Gastroesophageal sphincter (tissue), 4 donors: ENCODE data around the gene KCTD3. TPM values are rescaled to one million over a fixed set of nuclear protein-coding genes. Genes with fewer than 3 reads are reported as not detected.

ENCODE experiments used
- ATAC-seq: fragments of 150-250 bp; one replicate; pipeline ENCODE4 v1.9.1; 2016; ENCODE audit warnings: mild to moderate bottlenecking, moderate library complexity
- H3K27ac ChIP-seq, 4 donors: fragments of 200-600 bp; sonication (generic) in 3 of 4; 1 replicate in 3 of 4; 2 replicates in 1 of 4; pipeline ENCODE4 v1.5.1; 2016 to 2019
- H3K27me3 ChIP-seq: fragments of 200-600 bp; sonication (generic); one replicate; pipeline ENCODE4 v1.5.1; 2019
- H3K36me3 ChIP-seq, 2 donors: fragments of 200-600 bp; sonication (generic); one replicate each; pipeline ENCODE4 v1.5.1; 2019; ENCODE audit warnings: control low read depth in 1 of 2
- H3K4me1 ChIP-seq, 3 donors: fragments of 200-600 bp; sonication (generic); 1 replicate in 2 of 3; 2 replicates in 1 of 3; pipeline ENCODE4 v1.5.1; 2016 to 2019; ENCODE audit warnings: control low read depth in 2 of 3
- H3K4me3 ChIP-seq, 2 donors: fragments of 200-600 bp; sonication (generic); one replicate each; pipeline ENCODE4 v1.5.1; 2019; ENCODE audit warnings: mild to moderate bottlenecking in 1 of 2, moderate library complexity in 1 of 2
- H3K9me3 ChIP-seq, 3 donors: fragments of 200-600 bp; sonication (generic); one replicate each; pipeline ENCODE4 v1.5.1; 2017 to 2019; ENCODE audit warnings: control low read depth in 2 of 3
- CTCF ChIP-seq, 4 experiments: fragments of 200-600 bp in 2 of 4; fragments of 450-650 bp in 2 of 4; sonication (generic) in 1 of 4; IDR thresholded peaks; one replicate each; pipeline ENCODE4 v1.5.1; 2017 to 2019; ENCODE audit warnings: antibody characterized with exemption in 4 of 4, mild to moderate bottlenecking in 2 of 4, moderate library complexity in 2 of 4
- EP300 ChIP-seq: sonication (generic); formaldehyde crosslinking; IDR thresholded peaks from one replicate; pipeline ENCODE4 v1.6.1; 2017; ENCODE audit warnings: antibody characterized with exemption, mild to moderate bottlenecking
- POLR2A ChIP-seq, 2 donors: fragments of 450-650 bp; IDR thresholded peaks; one replicate each; pipeline ENCODE4 v1.6.1; 2017; ENCODE audit warnings: antibody characterized with exemption in 2 of 2, mild to moderate bottlenecking in 2 of 2, moderate library complexity in 1 of 2
- POLR2AphosphoS5 ChIP-seq: sonication (generic); formaldehyde crosslinking; IDR thresholded peaks from one replicate; pipeline ENCODE4 v1.6.1; 2017; ENCODE audit warnings: antibody characterized with exemption
- WGBS, 2 donors: methylation state at CpG; one replicate each; pipeline ENCODE4 v1.1.5; 2018; ENCODE audit warnings: low coverage in 1 of 2; 5-methylcytosine and 5-hydroxymethylcytosine counted together
- total RNA-seq, 4 donors: library from RNA; depleted of rRNA; stranded (reverse); fragments of >200 nt; gene quantifications; one replicate each; pipeline ENCODE4 v1.1.0, GENCODE V29; 2016

The KCTD3 gene
- total RNA-seq, 4 donors from 2014 or later: 67.9 to 77.3 (median 73.9) TPM

DNA sequence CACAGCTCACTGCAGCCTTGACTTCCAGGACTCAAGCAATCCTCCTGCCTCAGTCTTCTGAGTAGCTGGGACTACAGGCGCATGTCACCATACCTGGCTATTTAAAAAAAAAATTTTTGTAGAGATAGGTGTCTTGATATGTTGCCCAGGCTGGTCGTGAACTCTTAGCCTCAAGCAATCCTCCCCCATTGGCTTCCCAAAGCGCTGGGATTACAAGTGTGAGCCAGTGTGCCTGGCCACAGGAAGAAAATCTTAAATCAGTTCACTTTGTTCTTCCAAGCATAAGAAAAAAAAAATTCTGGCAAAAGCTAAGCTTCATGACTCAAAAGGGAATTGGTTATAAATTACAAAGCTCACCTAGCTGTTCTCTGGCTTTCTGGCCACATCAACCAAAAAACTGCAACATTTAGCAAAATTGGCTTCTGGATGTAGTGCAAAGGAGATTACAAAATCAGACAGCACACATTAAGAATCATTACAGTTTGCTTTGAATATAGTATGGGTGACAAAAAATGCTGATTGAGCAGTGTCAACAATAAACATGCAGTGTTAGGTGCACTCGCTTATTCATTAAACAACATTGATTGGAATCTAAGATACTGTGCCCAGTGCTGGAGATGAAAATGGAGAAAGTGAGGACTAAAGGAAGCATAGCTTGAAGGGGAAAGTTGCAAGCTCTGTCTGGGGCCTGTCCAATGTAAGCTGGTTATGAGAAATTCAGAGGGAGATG lies 76.7 kb downstream of the KCTD3 start:
- H3K9me3 ChIP-seq: no peaks in the 10 kb centered on the region
- H3K4me1 ChIP-seq: no peaks in the 10 kb centered on the region
- H3K27ac ChIP-seq: no peak overlapping the region
- no peak for TF ChIP-seq EP300
- TF ChIP-seq POLR2AphosphoS5: no peak
- TF ChIP-seq CTCF (IDR thresholded peaks at IDR 0.05): no peak
- TF ChIP-seq POLR2A (IDR thresholded peaks at IDR 0.05): no peak
- H3K36me3 ChIP-seq: no peaks in the 10 kb centered on the region
- 92 to 100% methylated on average over 4 of the region's 4 CpGs for WGBS, 2 donors
- H3K27me3 ChIP-seq: no peaks in the 10 kb centered on the region
- no peak for ATAC-seq
- H3K4me3 ChIP-seq: no peak overlapping the region

DNA sequence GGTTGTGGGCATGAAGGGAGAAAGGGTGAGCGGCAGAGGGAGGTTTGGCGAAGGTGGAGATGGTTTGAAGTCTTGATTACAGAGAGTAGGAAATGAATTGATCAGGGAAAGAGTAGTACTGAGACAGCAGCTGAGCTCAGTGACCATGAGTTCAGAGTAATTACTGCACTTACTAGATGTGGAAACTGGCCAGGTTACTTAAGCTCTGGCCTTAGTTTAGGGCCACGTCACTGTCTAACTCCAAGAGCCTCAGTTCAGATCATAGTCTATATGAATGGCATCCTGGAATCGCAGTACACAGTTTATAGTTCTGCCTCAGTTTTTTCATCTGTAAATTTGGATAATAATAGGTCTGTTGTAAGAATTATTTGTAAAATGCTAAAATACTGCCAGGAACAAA lies 78.1 kb downstream of the KCTD3 start:
- Histone ChIP-seq H3K4me3 (no peak overlapping the region), H3K27me3 (no peaks in the 10 kb centered on the region), H3K36me3 (no peaks in the 10 kb centered on the region), H3K27ac (no peak overlapping the region), H3K9me3 (no peaks in the 10 kb centered on the region), H3K4me1 (no peaks in the 10 kb centered on the region)
- ATAC-seq: no peak
- TF ChIP-seq CTCF (IDR thresholded peaks at IDR 0.05): no peak
- TF ChIP-seq EP300: no peak
- no peak for TF ChIP-seq POLR2AphosphoS5
- TF ChIP-seq POLR2A (IDR thresholded peaks at IDR 0.05): no peak
- 81 to 88% methylated on average over 3 to 4 of the region's 4 CpGs for WGBS, 2 donors

GRCh38 chr1:215645861-215646260 lies 78.8 kb downstream of the KCTD3 start:
- H3K36me3 ChIP-seq: no peaks in the 10 kb centered on the region
- no peaks in the 10 kb centered on the region for H3K9me3 ChIP-seq
- ATAC-seq: no peak
- 90 to 93% methylated on average over 2 of the region's 2 CpGs for WGBS, 2 donors
- no peak for TF ChIP-seq CTCF (IDR thresholded peaks at IDR 0.05)
- no peak for TF ChIP-seq POLR2AphosphoS5
- TF ChIP-seq POLR2A (IDR thresholded peaks at IDR 0.05): no peak
- no peak for TF ChIP-seq EP300
- no peaks in the 10 kb centered on the region for H3K27me3 ChIP-seq
- no peak overlapping the region for H3K27ac ChIP-seq
- H3K4me3 ChIP-seq: no peak overlapping the region
- no peaks in the 10 kb centered on the region for H3K4me1 ChIP-seq

DNA sequence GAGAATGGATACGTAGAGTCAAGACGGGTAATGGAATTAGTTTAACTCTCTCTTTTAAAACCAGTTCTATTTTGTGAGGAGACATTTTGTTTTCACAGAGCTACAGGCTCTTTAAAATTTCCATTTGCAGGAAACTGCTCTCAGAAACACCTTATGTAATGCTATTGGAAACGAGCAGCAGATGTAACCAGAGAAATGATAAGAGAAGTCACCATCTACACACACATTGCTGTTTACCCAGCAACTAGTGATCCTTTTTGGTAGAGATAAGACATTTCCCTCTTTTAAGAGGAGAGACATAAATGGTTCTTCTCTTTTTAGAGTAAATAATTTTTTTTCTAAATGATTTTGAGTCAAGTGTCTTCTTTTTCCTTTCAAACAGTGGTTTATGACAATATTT lies 80.6 kb downstream of the KCTD3 start:
- WGBS, 2 donors: 59 to 76% methylated on average over 3 of the region's 3 CpGs
- no peak for TF ChIP-seq POLR2A (IDR thresholded peaks at IDR 0.05)
- no peak for TF ChIP-seq CTCF (IDR thresholded peaks at IDR 0.05)
- TF ChIP-seq POLR2AphosphoS5: no peak
- Histone ChIP-seq H3K27me3 (no peaks in the 10 kb centered on the region), H3K9me3 (no peaks in the 10 kb centered on the region), H3K4me3 (no peak overlapping the region), H3K36me3 (no peaks in the 10 kb centered on the region), H3K4me1 (no peaks in the 10 kb centered on the region), H3K27ac (no peak overlapping the region)
- no peak for ATAC-seq

DNA sequence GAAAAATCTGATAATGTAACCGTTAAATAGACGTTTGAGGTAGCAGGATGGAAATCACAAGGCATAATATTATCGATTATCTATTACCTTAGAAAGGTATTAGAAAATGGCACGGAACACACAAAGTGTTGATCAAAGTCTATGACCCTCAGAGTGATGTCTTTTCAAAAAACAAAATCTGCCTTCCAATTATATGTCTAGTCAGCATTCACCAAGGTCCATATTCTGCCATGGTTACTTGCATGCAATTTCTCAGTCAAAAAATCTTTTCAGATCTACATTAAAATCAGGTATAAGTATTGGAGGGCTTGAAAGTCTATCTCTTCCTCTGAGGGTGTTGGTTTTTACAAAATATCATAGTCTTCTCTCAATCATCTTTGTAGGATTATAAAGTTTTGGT lies 81.9 kb downstream of the KCTD3 start:
- H3K36me3 ChIP-seq: no peaks in the 10 kb centered on the region
- H3K27ac ChIP-seq: no peak overlapping the region
- no peaks in the 10 kb centered on the region for H3K27me3 ChIP-seq
- WGBS, 2 donors: 80 to 89% methylated on average over 4 of the region's 4 CpGs
- no peak overlapping the region for H3K4me3 ChIP-seq
- no peaks in the 10 kb centered on the region for H3K4me1 ChIP-seq
- H3K9me3 ChIP-seq: no peaks in the 10 kb centered on the region
- TF ChIP-seq POLR2AphosphoS5: no peak
- no peak for TF ChIP-seq EP300
- no peak for TF ChIP-seq CTCF (IDR thresholded peaks at IDR 0.05)
- TF ChIP-seq POLR2A (IDR thresholded peaks at IDR 0.05): no peak
- no peak for ATAC-seq
